Measurements from ENCODE around the gene STXBP5. TPM values are rescaled to one million over a fixed set of nuclear protein-coding genes. Genes with fewer than 3 reads are reported as not detected.

STXBP5 gene
- total and polyA plus RNA-seq, 8 donors = 11.1 to 27.7 (median 13.3) TPM

GRCh38 chr6:147297663-147298316, 93.6 kb downstream of the STXBP5 start:
- DNase-seq (no peak), ATAC-seq (no peak)
- H3K4me1 ChIP-seq = no peaks in the 10 kb centered on the region
- intact Hi-C loops (cut with DNase I) = no loop called here
- TF ChIP-seq CTCF (IDR thresholded peaks at IDR 0.05) = no peak
- peaks cover 0 to 13% of the 10 kb centered on the region in 2 donors for H3K36me3 ChIP-seq
- H3K27ac ChIP-seq = no peak overlapping the region
- H3K4me3 ChIP-seq = no peak overlapping the region
- H3K9me3 ChIP-seq = peaks cover 0 to 24% of the 10 kb centered on the region in 2 donors
- H3K27me3 ChIP-seq = no peaks in the 10 kb centered on the region

GRCh38 chr6:147298461-147298860, 94.2 kb downstream of the STXBP5 start:
- DNase-seq = no peak
- Histone ChIP-seq H3K4me1 (no peaks in the 10 kb centered on the region), H3K36me3 (peaks cover 0 to 20% of the 10 kb centered on the region in 2 donors), H3K27me3 (no peaks in the 10 kb centered on the region), H3K4me3 (no peak overlapping the region), H3K9me3 (peaks cover 0 to 24% of the 10 kb centered on the region in 2 donors), H3K27ac (no peak overlapping the region)
- no peak for ATAC-seq
- TF ChIP-seq CTCF (IDR thresholded peaks at IDR 0.05) = no peak
- intact Hi-C loops (cut with DNase I) = no loop called here

DNA sequence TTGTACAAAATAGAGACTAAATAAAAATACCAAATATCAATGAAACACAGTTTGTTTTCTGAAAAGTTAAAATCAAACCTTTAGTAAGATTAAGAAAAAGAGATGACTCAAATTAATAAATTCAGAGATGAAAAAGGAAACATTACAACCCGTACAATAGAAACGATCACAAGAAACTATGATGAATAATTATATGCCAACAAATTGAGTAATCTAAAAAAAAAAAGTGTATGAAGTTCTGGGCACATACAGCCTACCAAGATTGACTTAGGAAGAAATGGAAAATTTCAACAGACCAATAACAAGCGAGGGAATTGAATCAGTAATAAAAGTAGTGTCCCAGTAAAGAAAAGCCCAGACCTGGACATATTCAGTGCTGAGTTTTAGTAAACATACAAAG, 94.8 kb downstream of the STXBP5 start:
- intact Hi-C loops (cut with DNase I) = no loop called here

GRCh38 chr6:147301070-147301469, 96.9 kb downstream of the STXBP5 start:
- peaks cover 0 to 28% of the 10 kb centered on the region in 2 donors for H3K9me3 ChIP-seq
- DNase-seq = no peak
- H3K4me1 ChIP-seq = no peaks in the 10 kb centered on the region
- H3K36me3 ChIP-seq = peaks cover 0 to 25% of the 10 kb centered on the region in 2 donors
- no peaks in the 10 kb centered on the region for H3K27me3 ChIP-seq
- intact Hi-C loops (cut with DNase I) = no loop called here
- H3K27ac ChIP-seq = no peak overlapping the region
- no peak overlapping the region for H3K4me3 ChIP-seq
- no peak for TF ChIP-seq CTCF (IDR thresholded peaks at IDR 0.05)
- no peak for ATAC-seq

More for the DNA sequence above, 94.8 kb downstream of the STXBP5 start:
- DNase-seq (no peak), ATAC-seq (no peak)
- Histone ChIP-seq H3K4me1 (no peaks in the 10 kb centered on the region), H3K36me3 (peaks cover 0 to 26% of the 10 kb centered on the region in 2 donors), H3K4me3 (no peak overlapping the region), H3K27ac (no peak overlapping the region), H3K9me3 (peaks cover 0 to 29% of the 10 kb centered on the region in 2 donors), H3K27me3 (no peaks in the 10 kb centered on the region)
- no peak for TF ChIP-seq CTCF (IDR thresholded peaks at IDR 0.05)

DNA sequence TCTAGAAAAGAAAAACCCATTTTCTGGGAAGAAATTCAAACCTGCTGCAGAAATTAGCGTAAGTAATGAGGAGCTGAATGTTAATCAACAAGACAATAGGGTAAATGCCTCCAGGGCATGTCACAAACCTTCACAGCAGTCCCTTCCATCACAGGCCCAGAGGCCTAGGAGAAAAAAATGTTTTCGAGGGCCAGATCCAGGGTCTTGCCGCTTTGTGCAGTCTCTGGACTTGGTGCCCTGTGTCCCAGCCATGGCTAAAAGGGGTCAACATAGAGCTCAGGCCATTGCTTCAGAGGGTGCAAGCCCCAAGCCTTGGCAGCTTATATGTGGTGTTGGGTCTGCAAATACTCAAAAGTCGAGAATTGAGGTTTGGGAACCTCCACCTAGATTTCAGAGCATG, 99.8 kb downstream of the STXBP5 start:
- peaks cover 0 to 13% of the 10 kb centered on the region in 2 donors for H3K9me3 ChIP-seq
- H3K4me1 ChIP-seq = no peaks in the 10 kb centered on the region
- no peak for DNase-seq
- no peaks in the 10 kb centered on the region for H3K27me3 ChIP-seq
- peaks cover 0 to 21% of the 10 kb centered on the region in 2 donors for H3K36me3 ChIP-seq
- no peak for ATAC-seq
- no peak for TF ChIP-seq CTCF (IDR thresholded peaks at IDR 0.05)
- intact Hi-C loops (cut with DNase I) = no loop called here
- no peak overlapping the region for H3K4me3 ChIP-seq
- H3K27ac ChIP-seq = no peak overlapping the region
